22Rv1 (cell line): ENCODE results near the gene FUT1.

ENCODE experiments used
- H3K27ac ChIP-seq: fragments of 450-650 bp; 2 replicates; pipeline ENCODE4 v1.5.1; 2017
- ZFX ChIP-seq: fragments of 450-650 bp; IDR thresholded peaks from 2 replicates; pipeline ENCODE4 v1.6.1; 2017; ENCODE audit warnings: antibody characterized with exemption, borderline replicate concordance
- TF ChIP-seq, protein P1 (sequence below): fragments of 450-650 bp; IDR thresholded peaks from 2 replicates; pipeline ENCODE4 v1.5.1; 2017; ENCODE audit warnings: mild to moderate bottlenecking

Gene FUT1

GRCh38 chr19:48708471-48708870 is 44.0 kb downstream of the FUT1 start:
- TF ChIP-seq, protein P1, sequence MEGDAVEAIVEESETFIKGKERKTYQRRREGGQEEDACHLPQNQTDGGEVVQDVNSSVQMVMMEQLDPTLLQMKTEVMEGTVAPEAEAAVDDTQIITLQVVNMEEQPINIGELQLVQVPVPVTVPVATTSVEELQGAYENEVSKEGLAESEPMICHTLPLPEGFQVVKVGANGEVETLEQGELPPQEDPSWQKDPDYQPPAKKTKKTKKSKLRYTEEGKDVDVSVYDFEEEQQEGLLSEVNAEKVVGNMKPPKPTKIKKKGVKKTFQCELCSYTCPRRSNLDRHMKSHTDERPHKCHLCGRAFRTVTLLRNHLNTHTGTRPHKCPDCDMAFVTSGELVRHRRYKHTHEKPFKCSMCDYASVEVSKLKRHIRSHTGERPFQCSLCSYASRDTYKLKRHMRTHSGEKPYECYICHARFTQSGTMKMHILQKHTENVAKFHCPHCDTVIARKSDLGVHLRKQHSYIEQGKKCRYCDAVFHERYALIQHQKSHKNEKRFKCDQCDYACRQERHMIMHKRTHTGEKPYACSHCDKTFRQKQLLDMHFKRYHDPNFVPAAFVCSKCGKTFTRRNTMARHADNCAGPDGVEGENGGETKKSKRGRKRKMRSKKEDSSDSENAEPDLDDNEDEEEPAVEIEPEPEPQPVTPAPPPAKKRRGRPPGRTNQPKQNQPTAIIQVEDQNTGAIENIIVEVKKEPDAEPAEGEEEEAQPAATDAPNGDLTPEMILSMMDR: no peak
- TF ChIP-seq ZFX: no peak
- H3K27ac ChIP-seq: no peak overlapping the region

GRCh38 chr19:48705431-48705830 is 47.0 kb downstream of the FUT1 start:
- no peak for TF ChIP-seq ZFX
- TF ChIP-seq, protein P1: no peak
- H3K27ac ChIP-seq: no peak overlapping the region

GRCh38 chr19:48703316-48703715 is 49.1 kb downstream of the FUT1 start:
- no peak for TF ChIP-seq ZFX
- TF ChIP-seq, protein P1: no peak
- no peak overlapping the region for H3K27ac ChIP-seq

DNA sequence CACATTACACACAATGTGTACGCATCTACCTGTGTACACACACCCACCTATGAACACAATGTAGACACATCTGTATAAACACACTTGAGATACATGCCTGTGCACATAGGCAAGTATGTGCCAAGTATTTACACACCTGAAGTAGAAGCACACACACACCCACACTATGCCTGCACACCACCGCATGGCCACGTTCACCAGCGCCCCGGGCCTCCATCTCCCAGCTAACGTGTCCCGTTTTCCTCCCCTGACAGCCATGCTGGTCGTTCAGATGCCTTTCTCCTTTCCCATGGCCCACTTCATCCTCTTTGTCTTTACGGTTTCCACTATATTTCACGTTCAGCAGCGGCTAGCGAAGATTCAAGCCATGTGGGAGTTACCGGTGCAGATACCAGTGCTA is 49.7 kb downstream of the FUT1 start:
- no peak overlapping the region for H3K27ac ChIP-seq

GRCh38 chr19:48698046-48698445 is 54.4 kb downstream of the FUT1 start:
- TF ChIP-seq ZFX: no peak
- TF ChIP-seq, protein P1: no peak
- H3K27ac ChIP-seq: no peak overlapping the region

More for the DNA sequence above, 49.7 kb downstream of the FUT1 start:
- no peak for TF ChIP-seq ZFX
- TF ChIP-seq, protein P1: no peak
